Left renal cortex interstitium (tissue), 4 donors: Measurements from ENCODE around the gene OSBPL5. TPM values are rescaled to one million over a fixed set of nuclear protein-coding genes. Genes with fewer than 3 reads are reported as not detected.

Experiments
- DNase-seq, 4 donors: peaks; one replicate each; pipeline ENCODE4 v3.0.0-alpha.2; 2013; ENCODE audit warnings: low read depth in 4 of 4, low spot score in 2 of 4, missing footprints in 1 of 4
- polyA plus RNA-seq, 4 donors: library from polyadenylated mRNA; unstranded; fragments of 120-200 nt; gene quantifications; one replicate each; pipeline ENCODE4 v1.2.1, GENCODE V29; 2013; ENCODE audit not compliant: insufficient read length in 4 of 4

Gene OSBPL5
- polyA plus RNA-seq, 4 donors: 15.5 to 30.1 (median 25.0) TPM

DNA sequence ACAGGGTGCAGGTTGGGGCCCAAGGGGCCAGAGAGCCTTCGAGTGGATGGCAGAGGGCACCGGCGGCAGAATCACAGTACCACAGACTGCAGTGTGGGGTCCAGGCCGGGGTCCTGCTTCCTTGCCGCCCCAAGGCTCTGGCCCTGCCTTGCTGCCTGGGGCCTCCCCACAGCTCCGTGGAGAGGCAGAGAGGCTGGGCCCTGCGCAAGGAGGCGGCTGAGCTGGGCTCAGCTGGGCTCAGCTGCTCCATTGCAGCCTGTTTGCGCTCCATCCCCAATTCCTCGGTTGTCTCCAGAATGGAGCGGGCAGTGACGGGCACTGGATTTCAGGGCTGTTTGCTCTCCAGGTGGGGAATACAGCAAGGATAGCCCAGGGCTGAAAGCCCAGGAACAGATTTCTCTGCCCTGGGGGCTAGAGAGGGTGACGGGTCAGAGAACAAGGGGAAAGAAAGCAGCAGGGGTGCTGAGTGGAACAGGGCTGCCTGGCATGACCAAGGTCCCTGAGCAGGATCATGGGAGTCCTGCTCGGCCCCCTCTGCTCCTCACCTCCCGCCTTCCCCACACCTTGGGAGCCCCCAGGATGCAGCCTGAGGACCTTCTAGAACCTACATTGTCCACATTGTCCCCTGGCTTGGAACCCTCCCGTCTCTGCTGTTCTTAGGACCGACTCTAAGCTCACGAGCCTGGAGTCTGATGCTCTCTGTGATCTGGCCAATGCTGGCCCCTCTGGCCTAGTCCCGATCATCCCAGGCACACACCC, 34.6 kb upstream of the OSBPL5 start:
- no peak for DNase-seq

- no peak for DNase-seq
These were observed 33.7 kb upstream of the OSBPL5 start for GRCh38 chr11:3198815-3199214.

GRCh38 chr11:3197878-3198528, 32.9 kb upstream of the OSBPL5 start:
- DNase-seq: no peak

GRCh38 chr11:3197044-3197695, 32.1 kb upstream of the OSBPL5 start:
- no peak for DNase-seq

- no peak for DNase-seq
These were observed 31.3 kb upstream of the OSBPL5 start for GRCh38 chr11:3196161-3197043.

- peak in 1 of 4 donors; percentile 31 for DNase-seq
These were observed 30.4 kb upstream of the OSBPL5 start for GRCh38 chr11:3195251-3196160.

GRCh38 chr11:3194016-3194816, 29.1 kb upstream of the OSBPL5 start:
- DNase-seq: no peak

- no peak for DNase-seq
These were observed 28.4 kb upstream of the OSBPL5 start for GRCh38 chr11:3193373-3194015.

GRCh38 chr11:3192511-3193372, 27.6 kb upstream of the OSBPL5 start:
- no peak for DNase-seq

DNA sequence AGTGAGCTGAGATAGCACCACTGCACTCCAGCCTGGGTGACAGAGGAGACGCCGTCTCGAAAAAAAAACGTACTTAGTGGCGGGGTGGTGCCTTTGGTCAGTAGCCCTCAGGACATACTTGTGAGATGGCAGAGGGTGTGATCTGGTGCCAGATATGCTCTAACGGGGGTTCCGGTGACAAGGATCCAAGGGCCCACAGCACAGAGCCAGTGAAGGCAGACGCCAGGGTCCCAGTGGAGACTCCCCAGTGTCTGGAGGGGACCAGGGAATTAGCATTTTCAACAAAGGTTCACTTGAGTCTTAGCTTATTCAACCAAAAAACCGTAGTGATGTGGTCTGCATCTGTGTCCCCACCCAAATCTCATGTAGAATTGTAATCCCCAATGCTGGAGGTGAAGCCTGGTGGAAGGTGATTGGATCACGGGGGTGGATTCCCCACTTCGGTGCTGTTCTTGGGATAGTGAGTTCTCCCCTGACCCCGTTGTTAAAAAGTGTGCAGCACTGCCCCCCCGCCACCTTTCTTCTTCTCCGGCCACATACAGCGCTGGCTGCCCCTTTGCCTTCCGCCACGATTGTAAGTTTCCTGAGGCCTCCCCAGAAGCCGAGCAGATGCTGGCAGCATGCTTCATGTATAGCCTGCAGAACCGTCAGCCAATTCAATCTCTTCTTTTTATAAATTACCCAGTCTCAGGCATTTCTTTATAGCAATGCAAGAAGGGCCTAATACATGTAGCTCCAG, 26.6 kb upstream of the OSBPL5 start:
- no peak for DNase-seq

DNA sequence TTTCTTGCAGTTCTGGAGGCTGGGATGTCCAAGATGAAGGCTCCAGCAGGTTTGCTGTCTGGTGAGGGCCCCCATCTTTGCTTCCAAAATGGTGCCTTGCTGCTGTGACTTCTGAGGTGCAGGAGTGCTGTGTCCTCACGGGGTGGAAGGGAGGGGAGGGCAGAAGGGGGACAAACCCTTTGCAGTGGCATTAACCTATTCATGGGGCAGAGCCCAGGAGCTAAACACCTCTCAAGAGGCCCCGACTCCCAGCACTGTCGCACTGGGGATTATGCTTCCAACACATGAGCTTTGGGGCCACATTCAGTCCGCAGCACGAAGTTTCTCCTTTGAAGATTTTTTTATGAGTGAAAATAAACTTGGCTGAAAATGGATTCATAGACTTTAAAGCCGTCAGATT, 25.5 kb upstream of the OSBPL5 start:
- no peak for DNase-seq

DNA sequence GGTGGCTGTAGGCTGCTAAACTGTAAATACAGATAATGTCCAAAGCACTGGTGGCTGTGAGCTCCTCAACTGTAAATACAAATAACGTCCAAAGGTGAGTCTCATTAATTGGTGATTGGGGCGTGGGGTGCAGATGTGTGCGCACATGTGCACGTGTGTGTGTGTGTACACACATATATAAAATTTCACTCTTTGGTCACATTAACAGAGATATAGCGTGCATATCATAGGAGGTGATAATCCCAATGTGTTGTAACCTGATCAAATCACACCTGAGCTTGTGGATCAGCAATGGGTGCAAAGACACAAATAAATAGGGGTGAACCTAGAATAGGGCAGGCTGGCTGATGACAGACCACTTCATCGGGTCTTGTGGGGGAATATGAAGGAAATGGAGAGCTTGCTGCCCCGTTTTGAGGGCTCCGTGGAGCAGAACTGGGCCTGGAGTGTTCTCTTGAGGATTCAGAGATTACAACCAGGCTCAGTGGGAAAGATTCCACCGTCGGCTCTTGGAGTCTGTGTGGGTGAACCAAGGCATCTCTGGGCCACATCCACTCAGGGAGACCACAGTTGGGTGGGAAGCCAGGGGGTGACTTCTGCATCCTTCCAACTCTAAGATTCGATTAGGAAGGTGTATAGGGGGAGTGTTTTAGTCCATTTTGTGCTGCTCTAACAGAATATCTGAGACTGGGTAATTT, 24.9 kb upstream of the OSBPL5 start:
- DNase-seq: no peak

- DNase-seq: no peak
These were observed 24.2 kb upstream of the OSBPL5 start for GRCh38 chr11:3189196-3189843.

- no peak for DNase-seq
These were observed 23.5 kb upstream of the OSBPL5 start for GRCh38 chr11:3188496-3189195.
